Transverse colon (tissue), 4 donors: ENCODE data around the gene PI4KA. TPM values are rescaled to one million over a fixed set of nuclear protein-coding genes. Genes with fewer than 3 reads are reported as not detected.

Source experiments
- DNase-seq: peaks from one replicate; pipeline ENCODE4 v3.0.0-alpha.2; 2019
- H3K27ac ChIP-seq, 4 donors: fragments of 200-600 bp; sonication (generic); 2 replicates each; pipeline ENCODE4 v1.5.1; 2016 to 2018; ENCODE audit warnings: inconsistent platforms in 4 of 4
- H3K27me3 ChIP-seq: fragments of 200-600 bp; sonication (generic); 2 replicates; pipeline ENCODE4 v1.5.1; 2017; ENCODE audit warnings: inconsistent platforms
- H3K36me3 ChIP-seq, 4 donors: fragments of 200-600 bp; sonication (generic); 2 replicates each; pipeline ENCODE4 v1.5.1; 2017 to 2019; ENCODE audit warnings: inconsistent platforms in 4 of 4
- H3K4me1 ChIP-seq, 4 donors: fragments of 200-600 bp; sonication (generic); 2 replicates each; pipeline ENCODE4 v1.5.1; 2017 to 2020; ENCODE audit warnings: inconsistent platforms in 4 of 4
- H3K4me3 ChIP-seq, 4 donors: fragments of 200-600 bp; sonication (generic); 1 replicate in 1 of 4; 2 replicates in 3 of 4; pipeline versions ENCODE4 v1.5.1 to v1.6.1; 2017 to 2019; ENCODE audit warnings: inconsistent platforms in 4 of 4
- H3K9me3 ChIP-seq, 2 donors: fragments of 200-600 bp; sonication (generic); 2 replicates each; pipeline ENCODE4 v1.5.1; 2017 to 2019; ENCODE audit warnings: inconsistent platforms in 2 of 2
- CTCF ChIP-seq, 5 experiments: fragments of 200-600 bp in 3 of 5; fragments of 450-650 bp in 2 of 5; sonication (generic) in 3 of 5; IDR thresholded peaks; 1 replicate in 2 of 5; 2 replicates in 3 of 5; pipeline ENCODE4 v1.5.1; 2016 to 2017; ENCODE audit warnings: antibody characterized with exemption in 5 of 5, inconsistent platforms in 3 of 5, mild to moderate bottlenecking in 2 of 5, moderate library complexity in 1 of 5
- EP300 ChIP-seq: sonication (generic); formaldehyde crosslinking; IDR thresholded peaks from one replicate; pipeline ENCODE4 v1.6.1; 2017; ENCODE audit warnings: antibody characterized with exemption, low read depth
- POLR2A ChIP-seq: fragments of 450-650 bp; IDR thresholded peaks from one replicate; pipeline ENCODE4 v1.6.1; 2016; ENCODE audit warnings: antibody characterized with exemption, mild to moderate bottlenecking, moderate library complexity
- POLR2AphosphoS5 ChIP-seq, 3 donors: sonication (generic); formaldehyde crosslinking; IDR thresholded peaks; one replicate each; pipeline ENCODE4 v1.6.1; 2016; ENCODE audit warnings: antibody characterized with exemption in 3 of 3
- WGBS, 2 donors: methylation state at CpG; one replicate each; pipeline ENCODE4 v1.1.5; 2018; ENCODE audit warnings: low coverage in 1 of 2; 5-methylcytosine and 5-hydroxymethylcytosine counted together
- in situ Hi-C, 4 donors: fragments of 200-750 bp; cut with MboI; loops; one replicate each; pipeline versions ENCODE4 v1.15.0 to v1.15.1; 2017; ENCODE audit warnings: low sequenced_read_pairs in 3 of 4, low pct_ligation_motif_present in 1 of 4, low pct_unique_long_range_greater_than_20kb in 1 of 4
- intact Hi-C: fragments of 100-400 bp; cut with DNase I; formaldehyde crosslinking; loops from one replicate; pipeline ENCODE4 v1.15.1; 2023; ENCODE audit warnings: low total_unique reads
- total RNA-seq, 4 donors: library from RNA; depleted of rRNA; stranded (reverse); fragments of >200 nt; gene quantifications; one replicate each; pipeline ENCODE4 v1.1.0, GENCODE V29; 2016

PI4KA gene
- total RNA-seq, 4 donors from 2014 or later: 90.8 to 126 (median 109) TPM

- 95% methylated on average over 18 of the region's 18 CpGs; no CpG with 5 or more reads in 1 of the 2 donors for WGBS, 2 donors
- Histone ChIP-seq H3K4me1 (peaks cover 0 to 8% (median 4%) of the 10 kb centered on the region in 4 donors), H3K27me3 (no peaks in the 10 kb centered on the region), H3K27ac (no peak overlapping the region), H3K36me3 (peaks cover 0 to 23% (median 7%) of the 10 kb centered on the region in 4 donors), H3K4me3 (no peak overlapping the region), H3K9me3 (no peaks in the 10 kb centered on the region)
- in situ Hi-C loops (no loop called here), intact Hi-C loops (no loop called here)
- TF ChIP-seq POLR2A (no peak), POLR2AphosphoS5 (IDR thresholded peaks at IDR 0.05) (no peak), EP300 (no peak), CTCF (IDR thresholded peaks at IDR 0.05) (no peak)
- DNase-seq: no peak
These were observed 107.3 kb downstream of the PI4KA start for GRCh38 chr22:20751185-20751851.

- intact Hi-C loops: no loop called here
- TF ChIP-seq POLR2A (no peak), EP300 (no peak), POLR2AphosphoS5 (IDR thresholded peaks at IDR 0.05) (no peak), CTCF (IDR thresholded peaks at IDR 0.05) (no peak)
- peak; percentile 38 for DNase-seq
- in situ Hi-C loops: no loop called here
- no peaks in the 10 kb centered on the region for H3K9me3 ChIP-seq
- H3K36me3 ChIP-seq: peaks cover 0 to 23% (median 7%) of the 10 kb centered on the region in 4 donors
- H3K27ac ChIP-seq: no peak overlapping the region
- WGBS, 2 donors: 72% methylated on average over 9 of the region's 9 CpGs; no CpG with 5 or more reads in 1 of the 2 donors
- no peak overlapping the region for H3K4me3 ChIP-seq
- H3K4me1 ChIP-seq: peaks cover 0 to 8% (median 4%) of the 10 kb centered on the region in 4 donors
- H3K27me3 ChIP-seq: no peaks in the 10 kb centered on the region
These were observed 108.0 kb downstream of the PI4KA start for GRCh38 chr22:20750461-20751184.

- WGBS, 2 donors: 76% methylated on average over 3 of the region's 3 CpGs; no CpG with 5 or more reads in 1 of the 2 donors
- peak overlapping the region in 1 of 4 donors; percentile 43 for H3K27ac ChIP-seq
- no peak for DNase-seq
- in situ Hi-C loops (loop anchor here in 1 of 4 donors (25.0 kb wide), 1 partner anchor 337 kb away; no protein-coding TSS in a partner anchor), intact Hi-C loops (no loop called here)
- peaks cover 0 to 23% (median 12%) of the 10 kb centered on the region in 4 donors for H3K36me3 ChIP-seq
- TF ChIP-seq EP300: no peak
- no peak for TF ChIP-seq POLR2AphosphoS5 (IDR thresholded peaks at IDR 0.05)
- no peak for TF ChIP-seq CTCF (IDR thresholded peaks at IDR 0.05)
- TF ChIP-seq POLR2A: no peak
- H3K27me3 ChIP-seq: no peaks in the 10 kb centered on the region
- no peaks in the 10 kb centered on the region for H3K9me3 ChIP-seq
- H3K4me1 ChIP-seq: peaks cover 0 to 8% (median 4%) of the 10 kb centered on the region in 4 donors
- no peak overlapping the region for H3K4me3 ChIP-seq
These were observed 109.2 kb downstream of the PI4KA start for GRCh38 chr22:20749453-20749852.

- 62 to 78% methylated on average over 4 to 9 of the region's 9 CpGs for WGBS, 2 donors
- no peaks in the 10 kb centered on the region for H3K27me3 ChIP-seq
- in situ Hi-C loops (loop anchor here in 1 of 4 donors (25.0 kb wide), 1 partner anchor 337 kb away; no protein-coding TSS in a partner anchor), intact Hi-C loops (no loop called here)
- peaks cover 0 to 29% (median 12%) of the 10 kb centered on the region in 4 donors for H3K36me3 ChIP-seq
- no peaks in the 10 kb centered on the region for H3K9me3 ChIP-seq
- peaks cover 0 to 8% (median 4%) of the 10 kb centered on the region in 4 donors for H3K4me1 ChIP-seq
- no peak overlapping the region for H3K4me3 ChIP-seq
- TF ChIP-seq POLR2A (no peak), CTCF (IDR thresholded peaks at IDR 0.05) (no peak), EP300 (no peak), POLR2AphosphoS5 (IDR thresholded peaks at IDR 0.05) (no peak)
- no peak for DNase-seq
- H3K27ac ChIP-seq: peak overlapping the region in 2 of 4 donors; percentile 25 to 43
These were observed 109.7 kb downstream of the PI4KA start for GRCh38 chr22:20748731-20749428.
